Measurements from ENCODE around the gene ITGB2.
"Not testable (repeated sequence)": the region's sequence is repeated elsewhere in the genome, so short reads cannot be mapped to it uniquely, and the experiment has no call there.

The ITGB2 gene

DNA sequence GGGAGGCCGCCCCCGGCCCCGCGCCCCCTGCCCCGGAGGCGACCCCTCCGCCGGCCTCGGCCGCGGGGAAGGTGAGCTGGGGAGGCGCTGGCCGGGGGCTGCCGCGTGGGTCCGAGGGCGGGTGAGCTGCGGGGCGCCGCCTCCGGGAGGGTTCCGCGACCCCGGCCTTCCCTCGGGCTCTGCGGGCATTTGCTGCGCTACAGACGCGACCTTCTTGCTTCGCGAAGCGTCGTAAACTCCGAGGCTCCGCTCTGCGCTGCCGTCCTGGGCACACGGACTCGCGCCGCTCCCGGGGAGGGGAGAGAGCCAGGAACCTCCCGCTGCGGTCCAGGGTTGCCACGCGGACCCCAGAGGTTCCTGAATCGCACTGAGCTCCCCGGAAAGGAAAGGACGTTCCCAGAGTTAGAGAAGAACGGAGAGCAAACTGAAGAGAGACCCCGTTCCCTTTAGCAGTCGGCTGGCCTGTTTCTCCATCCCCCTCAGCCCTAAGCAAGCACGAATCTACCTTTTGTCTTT is 19.5 kb upstream of the ITGB2 start:
- DNase-seq: no peak

DNA sequence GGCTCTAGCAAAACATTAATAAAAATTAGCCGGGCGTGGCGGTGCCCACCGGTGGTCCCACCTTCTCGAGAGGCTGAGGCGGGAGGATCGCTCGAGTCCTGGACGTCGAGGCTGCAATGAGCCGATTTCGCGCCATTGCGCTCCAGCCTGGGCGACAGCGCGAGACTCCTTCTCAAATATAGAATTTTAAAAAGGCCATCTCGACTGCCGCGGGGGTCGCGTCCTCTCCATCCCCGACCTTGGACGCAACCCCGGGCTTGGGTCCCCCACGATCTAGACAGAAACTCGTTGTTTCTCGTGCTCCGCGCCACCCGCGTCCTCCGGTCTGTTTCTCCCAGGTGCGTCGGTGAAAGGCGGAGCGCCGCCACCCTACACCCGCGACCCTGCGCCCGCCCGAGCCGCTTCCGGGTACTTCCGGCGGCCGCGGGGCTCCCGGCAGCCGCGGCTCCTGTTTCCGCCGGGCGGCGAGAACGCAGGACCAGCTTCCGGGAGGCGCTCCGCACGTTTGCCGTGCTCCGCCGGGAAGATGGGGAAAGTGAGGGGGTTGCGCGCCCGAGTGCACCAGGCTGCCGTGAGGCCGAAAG is 18.9 kb upstream of the ITGB2 start, which contains the start of gene SLX9:
TSS of gene SLX9 (plus strand) at position 498 of the 584 bp plus-strand sequence. CDS start at position 527, 29 bp downstream.
- peak; percentile 85 for DNase-seq

DNA sequence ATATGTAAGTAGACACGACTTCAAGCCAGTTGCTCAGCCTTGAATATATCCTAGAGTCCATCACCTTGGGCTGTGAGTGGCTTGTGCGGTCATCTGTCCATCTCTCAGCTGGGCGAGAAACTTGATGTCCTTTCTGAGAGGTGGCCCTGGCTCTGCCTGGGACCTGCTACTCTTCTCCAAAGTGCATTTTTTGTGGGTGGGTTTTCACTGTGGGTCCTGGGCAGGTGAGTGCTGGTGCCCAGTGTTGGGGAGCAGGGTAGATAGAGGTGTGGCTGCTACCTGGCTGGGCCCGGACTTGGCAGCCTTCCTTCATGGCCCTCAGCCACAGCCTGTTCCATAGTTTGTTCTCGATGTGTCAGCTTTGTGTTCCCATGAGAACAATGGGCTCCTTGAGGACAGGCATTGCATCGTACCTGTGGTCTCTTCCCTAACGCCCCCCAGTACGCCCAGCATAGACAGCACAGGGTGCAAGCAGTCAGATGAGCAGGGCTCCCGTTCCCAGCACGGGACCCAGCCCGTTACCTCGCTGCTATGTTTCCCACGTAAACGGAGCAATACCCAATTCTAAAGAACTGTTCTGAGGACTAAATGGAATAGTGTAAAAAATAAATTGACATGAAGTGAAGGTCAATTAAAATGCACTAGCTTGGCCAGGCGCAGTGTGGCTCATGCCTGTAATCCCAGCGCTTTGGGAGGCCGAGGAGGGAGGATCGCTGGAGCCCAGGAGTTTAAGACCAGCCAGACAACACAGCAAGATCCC is 18.3 kb upstream of the ITGB2 start:
- no peak for DNase-seq

DNA sequence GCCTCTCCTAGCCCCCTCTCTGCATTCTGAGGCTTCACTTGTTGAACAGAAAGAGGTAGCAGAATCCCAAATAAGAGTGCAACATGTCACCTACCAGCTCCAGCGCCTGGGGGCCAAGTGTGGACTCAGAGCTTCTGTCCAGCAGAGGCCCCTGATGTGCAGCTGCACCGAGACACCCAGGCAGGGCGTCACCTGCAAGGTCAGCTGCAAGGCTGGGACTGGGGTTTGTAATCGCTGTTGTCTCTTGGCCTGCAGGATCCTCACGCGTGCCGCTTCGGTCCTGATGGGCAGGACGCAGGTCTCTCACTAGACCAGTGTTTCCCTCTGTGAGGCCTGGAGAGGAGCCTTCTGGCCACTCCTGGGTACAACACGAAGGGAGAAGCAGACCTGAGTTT is 14.8 kb upstream of the ITGB2 start:
- no peak for DNase-seq

DNA sequence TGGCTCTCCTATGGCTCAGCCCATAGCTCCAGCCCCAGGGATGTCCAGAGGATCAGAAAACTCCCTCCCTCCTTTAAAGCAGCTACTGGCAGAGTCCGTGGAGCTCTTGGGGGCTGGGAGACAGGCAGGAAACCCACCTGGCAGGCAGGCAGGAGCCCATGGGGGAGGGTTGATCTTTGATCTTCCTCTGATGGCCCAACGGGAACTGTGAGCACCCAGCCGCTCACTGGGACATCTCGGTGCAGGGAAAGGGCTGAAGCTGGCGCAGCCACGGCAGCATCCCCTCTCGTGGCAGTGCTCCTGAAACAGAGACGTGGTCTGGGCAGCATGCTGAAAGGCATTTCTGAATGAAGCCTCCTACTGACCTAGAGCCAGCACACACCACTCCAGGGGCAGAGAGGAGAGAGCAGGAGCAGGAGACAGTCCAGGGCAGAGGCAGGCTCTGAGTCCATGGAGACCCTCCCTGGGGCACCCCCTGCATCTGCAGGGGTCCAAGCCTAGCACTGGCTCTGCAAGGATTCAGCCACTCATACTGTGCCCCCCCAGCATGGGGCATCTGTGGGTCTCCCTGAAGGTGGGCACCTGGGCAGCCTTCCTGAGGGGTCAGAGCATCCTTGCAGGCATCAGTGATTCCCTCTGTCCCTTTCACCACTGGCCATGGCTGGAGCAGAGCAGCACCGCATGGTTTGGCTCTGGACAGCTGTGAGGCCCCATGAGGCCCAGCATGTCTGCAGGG is 14.3 kb upstream of the ITGB2 start:
- no peak for DNase-seq

DNA sequence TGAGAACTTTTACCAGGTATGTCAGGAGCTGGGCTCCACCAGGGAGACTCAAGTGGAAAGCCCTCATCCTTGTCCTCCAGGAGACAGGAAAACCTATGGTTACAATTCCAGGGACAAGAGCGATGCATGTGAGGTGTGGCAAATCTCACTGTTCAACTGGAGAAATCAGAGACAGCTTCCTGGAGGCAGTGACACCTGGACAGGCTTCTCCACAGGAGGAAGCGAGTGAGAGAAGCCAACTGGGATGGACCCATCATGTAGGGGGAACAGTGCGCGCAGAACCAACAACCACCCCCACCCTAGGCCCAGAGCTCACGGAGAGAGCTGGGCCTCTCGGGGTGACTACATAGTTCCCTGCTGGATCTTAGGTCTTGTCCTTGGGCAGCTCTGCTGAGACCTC is 13.6 kb upstream of the ITGB2 start:
- no peak for DNase-seq

DNA sequence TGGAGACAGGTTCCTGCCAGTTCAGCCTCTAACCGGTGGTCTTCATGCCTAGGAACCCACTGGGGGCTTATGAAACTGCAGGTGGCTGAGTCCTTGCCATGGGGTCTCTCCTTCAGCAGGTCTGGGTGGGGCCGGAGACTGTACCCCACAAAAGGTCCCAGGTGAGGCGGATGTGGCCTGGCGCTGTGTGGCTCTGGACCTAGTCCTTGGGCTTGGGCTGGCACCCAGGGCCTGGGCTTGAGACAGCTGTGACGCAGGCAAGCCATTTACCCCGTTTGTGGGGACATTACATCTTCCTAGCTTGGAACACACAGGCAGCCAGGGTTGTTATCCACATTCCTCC is 13.2 kb upstream of the ITGB2 start:
- DNase-seq: no peak

DNA sequence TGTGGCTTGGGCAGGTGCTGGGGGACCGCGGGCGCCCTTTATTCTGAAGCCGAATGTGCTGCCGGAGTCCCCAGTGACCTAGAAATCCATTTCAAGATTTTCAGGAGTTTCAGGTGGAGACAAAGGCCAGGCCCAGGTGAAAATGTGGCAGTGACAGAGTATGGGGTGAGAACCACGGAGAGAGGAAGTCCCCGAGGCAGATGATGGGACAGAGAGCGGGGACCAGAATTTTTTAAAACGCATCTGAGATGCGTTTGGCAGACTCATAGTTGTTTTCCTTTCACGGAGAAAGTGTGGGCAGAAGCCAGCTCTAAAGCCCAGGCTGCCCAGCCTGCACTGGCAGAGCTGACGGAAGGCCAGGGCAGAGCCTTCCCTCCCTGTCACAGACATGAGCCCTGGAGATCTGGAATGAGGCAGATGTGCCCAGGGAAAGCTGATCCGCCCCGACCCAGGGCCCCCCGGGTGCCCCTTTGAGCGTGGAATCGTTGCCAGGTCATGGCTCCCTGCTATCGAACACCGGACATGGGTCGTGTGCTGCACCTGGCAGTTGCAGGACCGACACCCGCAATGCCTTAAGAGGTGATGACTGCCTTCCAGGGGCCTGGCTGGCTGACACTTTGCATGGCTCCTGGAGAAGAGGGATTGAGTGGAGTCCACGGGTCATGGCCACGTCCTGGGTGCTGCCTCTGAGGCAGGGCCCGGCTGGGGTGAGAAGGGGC is 12.7 kb upstream of the ITGB2 start:
- DNase-seq: no peak

DNA sequence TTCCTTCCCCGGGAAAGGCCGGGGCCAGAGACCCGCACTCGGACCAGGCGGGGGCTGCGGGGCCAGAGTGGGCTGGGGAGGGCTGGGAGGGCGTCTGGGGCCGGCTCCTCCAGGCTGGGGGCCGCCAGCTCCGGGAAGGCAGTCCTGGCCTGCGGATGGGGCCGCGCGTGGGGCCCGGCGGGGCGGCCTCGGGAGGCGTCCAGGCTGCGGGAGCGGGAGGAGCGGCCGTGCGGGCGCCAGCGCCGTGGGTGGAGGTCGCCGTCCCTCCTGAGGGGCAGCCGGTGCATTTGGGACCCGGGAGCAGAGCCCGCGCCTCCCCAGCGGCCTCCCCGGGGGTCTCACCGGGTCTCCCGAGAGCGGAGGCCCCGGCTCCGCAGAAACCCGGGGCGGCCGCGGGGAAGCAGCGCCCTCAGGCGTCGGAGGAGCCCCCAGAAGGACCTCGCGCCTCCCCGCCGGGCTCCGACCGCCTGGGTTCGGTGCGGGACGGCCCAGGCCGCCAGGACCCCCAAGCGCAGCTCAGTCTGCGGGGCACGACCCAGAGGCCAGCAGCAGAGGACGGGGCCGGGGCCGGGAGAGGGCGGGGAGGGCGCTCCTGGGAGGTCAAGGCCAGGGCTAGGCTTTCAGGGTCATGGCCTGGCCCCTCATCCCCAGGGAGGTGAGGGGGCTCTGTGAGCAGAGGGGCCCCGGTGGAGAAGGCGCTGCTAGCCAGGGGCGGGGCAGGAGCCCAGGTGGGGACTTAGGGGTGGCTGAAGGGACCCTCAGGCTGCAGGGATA is 11.9 kb upstream of the ITGB2 start:
- DNase-seq: no peak

DNA sequence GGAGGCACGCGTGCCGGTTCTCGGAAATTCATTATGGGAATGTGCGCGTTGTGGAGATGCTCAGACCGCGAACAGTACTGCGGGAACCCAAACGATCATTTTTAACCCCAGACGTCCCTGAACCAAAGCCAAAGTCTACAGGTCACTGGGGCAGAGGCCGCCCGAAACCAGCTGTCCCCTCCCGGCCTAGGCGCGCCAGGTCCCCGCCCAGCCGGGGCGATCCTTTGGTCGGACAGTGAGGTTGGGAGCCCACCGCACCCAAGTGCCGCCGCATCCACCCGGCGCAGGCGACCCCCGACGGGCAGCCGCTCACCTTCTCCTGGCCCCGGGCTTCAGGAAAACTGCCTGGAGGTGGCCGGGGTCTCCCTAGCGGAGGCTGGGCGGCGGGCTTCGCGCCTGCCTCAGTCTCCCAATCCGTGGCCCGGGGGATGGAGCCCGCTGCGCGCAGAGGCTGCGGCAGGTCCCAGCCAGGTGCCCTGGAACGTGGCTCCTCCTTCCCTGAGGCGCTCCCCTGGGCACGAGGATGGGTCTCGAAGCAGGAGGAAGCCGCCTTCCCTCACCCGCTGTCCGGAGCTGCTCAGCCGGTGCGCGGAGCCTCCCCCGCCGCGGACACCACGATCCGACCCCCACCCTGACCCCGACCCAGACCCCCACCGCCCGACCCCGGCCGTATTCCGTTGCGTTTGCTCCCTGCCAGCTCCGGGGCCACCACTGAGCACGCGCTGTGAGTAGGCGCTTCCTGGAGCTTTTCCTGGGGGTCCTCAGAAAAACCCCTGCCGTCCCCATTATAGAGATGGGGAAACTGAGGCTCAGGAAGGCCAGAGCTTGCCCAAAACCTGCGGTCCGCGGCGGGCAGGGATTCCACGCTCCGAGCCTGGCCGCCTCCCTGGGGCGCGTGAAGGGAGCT is 11.1 kb upstream of the ITGB2 start:
- no peak for DNase-seq

DNA sequence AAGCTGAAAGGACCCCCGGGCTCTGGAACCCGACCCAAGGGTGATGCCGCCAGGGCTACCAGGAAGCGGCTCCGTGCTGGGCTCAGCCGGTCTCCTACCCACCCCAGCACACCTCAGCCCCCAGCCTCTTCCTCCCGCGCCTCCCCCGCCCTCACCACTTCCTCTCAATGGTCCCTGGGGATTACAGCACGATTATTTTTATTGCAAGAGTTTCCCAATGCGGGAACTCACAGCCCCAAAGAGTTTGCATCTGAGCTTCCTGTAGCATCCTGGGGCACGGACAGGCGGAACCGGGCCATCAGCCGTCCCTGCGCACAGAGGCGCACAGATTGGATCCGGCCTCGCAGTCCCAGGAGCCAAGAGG is 10.4 kb upstream of the ITGB2 start:
- peak; percentile 58 for DNase-seq

DNA sequence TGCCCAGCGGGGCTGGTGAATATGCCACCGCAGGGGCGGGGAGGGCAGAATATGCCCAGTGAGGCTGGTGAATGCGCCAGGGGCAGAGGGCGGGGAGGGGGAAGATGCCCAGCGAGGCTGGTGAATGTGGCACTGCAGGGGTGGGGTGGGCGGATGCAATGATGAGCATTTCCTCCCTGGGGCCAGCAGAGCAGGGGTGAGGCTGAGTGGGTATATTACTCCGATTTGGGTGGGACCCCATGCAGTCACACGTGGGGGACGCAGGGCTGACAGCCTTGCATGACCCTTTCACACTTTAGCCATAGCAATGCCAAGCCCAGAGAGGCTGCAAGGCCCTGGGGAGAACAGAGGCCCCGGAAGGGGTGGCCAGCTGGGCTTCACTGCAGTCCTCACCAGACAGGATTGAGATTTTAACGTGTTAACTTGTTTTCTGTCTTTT is 9.9 kb upstream of the ITGB2 start:
- no peak for DNase-seq

DNA sequence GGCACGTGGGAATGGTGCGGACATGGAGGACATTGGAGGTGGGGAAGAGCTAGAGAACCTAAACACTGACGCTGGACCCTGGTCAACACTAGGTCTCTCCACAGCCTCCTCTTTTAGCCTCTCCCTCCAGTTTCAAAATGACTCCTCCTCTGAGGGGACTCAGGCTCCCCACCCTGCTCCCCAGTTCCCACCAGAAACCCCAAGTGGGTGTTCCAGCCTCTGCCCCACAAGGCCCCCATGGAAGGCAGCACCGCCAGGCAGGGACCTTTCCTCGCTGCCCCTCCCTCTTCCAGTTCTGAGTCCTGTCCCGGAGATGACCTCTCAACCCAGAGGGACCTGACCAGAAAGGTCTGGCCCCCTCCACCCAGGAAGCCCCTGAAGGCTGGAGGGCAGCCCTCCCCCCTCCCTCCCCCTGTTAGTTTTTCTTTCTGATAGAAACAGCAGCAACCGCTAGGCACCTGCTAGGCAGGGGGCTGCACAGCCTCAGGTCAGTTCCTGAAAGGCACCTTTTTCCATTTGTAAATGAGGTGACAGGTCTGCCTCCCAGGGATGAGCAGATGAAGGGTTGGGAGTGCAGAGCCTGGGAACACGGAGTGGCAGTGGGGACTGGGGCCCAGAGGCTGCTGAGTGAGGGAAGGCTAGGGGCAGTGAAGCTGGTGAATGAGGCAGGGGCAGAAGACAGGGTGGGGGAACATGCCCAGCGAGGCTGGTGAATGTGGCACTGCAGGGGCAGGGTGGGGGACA is 9.3 kb upstream of the ITGB2 start:
- no peak for DNase-seq

DNA sequence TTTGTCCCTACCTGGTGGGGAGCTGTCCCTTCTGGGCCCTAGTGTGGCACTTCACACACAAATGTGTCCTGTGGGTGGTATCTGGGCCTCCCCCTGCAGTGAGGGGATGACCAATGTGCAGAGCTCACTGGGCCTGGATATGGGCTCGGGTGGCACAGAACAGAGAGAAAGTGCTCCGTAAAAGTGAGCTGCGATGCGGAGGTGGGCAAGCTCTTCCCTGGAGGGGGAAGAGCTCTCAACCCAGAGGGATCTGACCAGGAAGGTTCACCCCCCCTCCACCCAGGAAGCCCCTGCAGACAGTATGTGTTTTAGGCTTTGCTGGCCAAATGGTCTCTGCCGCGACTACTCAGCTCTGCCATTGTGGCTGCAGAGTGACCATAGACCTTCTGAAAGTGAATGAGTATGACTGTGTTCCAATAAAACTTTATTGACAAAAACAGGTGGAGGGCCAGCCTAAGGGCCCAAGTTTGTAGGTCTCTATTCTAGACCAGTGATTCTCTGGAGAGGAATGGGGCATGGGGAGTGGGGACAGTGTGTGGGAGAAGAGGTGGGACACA is 8.6 kb upstream of the ITGB2 start:
- DNase-seq: no peak

DNA sequence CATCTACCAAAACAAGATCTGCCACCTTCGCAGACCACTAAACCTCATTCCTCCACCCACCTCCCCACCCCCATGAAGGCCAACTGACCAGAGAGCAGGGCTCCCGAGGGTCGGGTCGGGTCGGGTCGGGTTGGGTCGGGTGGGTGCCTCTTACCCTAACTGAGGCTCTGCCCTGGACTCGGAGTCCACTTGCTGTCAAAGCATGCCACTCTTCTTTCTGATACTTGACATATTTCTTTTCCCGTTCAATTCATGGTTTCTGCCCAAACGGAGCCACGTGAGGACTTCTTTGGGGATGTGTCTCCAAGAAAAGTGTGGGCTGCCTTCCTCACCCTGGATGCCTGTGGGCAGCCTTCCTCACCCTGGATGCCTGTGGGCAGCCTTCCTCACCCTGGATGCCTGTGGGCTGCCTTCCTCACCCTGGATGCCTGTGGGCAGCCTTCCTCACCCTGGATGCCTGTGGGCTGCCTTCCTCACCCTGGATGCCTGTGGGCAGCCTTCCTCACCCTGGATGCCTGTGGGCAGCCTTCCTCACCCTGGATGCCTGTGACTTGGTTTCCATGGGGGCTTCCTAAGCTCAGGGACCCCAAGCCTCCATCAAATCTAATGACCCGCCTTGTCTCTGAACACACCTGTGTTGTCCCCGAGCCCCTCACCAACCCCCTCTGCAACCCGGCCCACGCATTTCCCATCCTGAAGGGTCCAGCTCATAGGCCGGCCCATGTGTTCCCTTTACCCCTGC is 8.0 kb upstream of the ITGB2 start:
- not testable (repeated sequence) for DNase-seq

DNA sequence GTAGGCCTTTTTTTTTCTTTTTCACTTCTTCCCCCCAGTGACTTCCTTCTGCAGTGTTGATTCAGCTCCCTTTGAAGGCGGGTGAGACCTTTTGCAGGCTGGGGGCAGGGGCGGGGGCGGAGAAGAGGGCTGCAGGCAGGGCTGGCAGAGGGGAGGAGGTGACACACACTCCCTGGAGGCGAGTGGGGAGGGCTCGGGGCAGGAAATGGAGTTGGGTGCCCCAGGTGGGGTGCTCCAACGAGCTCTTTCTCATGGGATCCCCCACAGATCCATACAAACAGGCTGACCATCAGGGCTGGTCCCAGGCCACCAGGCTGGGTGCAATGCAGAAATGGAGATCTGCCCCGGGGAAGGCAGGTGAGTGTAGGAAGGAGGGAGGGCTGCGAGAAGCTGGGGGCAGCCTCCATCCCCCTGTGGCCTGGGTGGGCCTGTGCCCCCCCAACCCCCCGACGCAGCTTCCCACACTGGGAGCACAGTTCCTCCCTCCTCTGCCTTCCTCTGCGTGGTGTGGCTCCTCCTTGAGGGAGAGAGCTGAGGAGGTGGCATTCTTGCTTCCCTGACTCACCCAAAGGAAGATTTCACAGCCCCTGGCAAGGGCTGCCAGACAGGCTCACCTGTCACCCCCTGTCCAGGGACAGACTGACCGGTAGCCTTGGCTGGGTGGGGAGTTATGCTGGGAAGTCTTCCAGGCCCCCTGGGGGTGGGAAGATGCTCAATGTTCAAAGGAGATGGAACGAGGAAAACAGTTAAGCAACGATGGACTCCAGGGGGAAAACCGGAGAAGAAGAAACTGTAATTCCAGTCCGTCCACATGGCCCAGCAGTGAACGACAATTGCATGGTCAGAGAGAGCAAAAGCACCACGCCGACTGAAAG is 7.1 kb upstream of the ITGB2 start:
- DNase-seq: peak; percentile 59

DNA sequence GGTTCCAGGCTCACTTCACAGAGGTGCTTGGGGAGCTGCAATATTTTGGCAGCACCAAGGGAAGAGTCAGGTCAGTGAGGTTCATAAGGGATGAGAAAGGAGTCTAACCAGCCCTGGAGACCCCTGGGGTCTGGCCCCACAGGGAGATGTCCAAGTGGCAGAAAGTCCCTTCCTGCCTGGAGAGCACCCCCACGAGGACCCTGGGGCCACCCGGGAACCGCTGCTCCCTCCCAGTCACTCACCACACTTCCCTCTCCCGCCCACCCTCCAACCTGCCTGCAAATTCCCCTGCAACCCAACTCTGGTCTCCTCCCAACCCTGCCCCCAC is 6.5 kb upstream of the ITGB2 start:
- no peak for DNase-seq

DNA sequence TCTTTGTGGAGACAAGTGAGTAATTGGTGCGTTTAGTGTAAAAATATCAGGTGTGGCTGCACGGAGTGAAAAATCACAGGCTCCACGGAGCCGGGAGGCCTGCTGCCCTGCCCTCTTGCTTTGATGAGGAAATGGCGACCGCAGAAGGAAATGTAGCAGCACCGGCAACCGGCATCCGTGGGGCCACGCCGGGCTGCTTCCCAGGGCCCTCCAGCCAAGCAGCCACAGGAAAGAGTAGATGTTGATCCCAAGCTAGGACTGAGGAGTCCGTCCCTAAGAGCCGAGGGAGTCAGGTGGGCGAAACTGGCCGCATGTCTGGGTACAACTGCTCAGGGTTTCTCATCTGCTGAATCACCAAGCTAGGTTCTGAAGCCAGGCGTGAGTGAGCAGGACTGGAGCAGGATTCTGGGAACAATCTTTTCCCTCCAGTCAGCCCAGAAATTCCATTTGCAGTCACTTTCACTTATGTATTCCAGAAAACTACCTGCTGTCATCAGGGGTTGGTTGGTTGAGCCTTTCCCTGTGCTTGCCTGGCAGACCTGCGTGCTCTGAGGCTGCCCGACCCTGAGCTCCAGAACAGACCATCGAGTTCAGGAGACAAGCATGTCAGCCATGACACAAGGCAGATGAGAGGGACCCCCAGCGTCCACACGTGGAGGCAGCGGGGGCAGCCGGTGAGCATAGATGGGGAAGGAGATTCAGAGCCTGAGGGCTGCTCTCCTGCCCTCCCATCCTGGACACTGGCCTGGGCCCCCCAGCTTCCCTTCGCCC is 5.8 kb upstream of the ITGB2 start:
- DNase-seq: no peak

Measured in femur (tissue), 1 donor.